HG03066 (cell line): ENCODE results near the gene SLC45A2.

Experiments used
- ATAC-seq: cut with Tn5 transposase; IDR thresholded peaks from one replicate; pipeline ENCODE4 v1.9.1; 2021; ENCODE audit warnings: low read depth; ENCODE audit not compliant: unreplicated experiment

The SLC45A2 gene

GRCh38 chr5:34007621-34008600 lies 23.4 kb upstream of the SLC45A2 start, which contains the start of gene AMACR:
Gene AMACR, minus strand, starts transcription at chr5:34008050. Its CDS starts 31 bp downstream, at chr5:34008019.
- peak; percentile 92 for ATAC-seq

- ATAC-seq, result no peak
Observed at GRCh38 chr5:34007201-34007620, 22.7 kb upstream of the SLC45A2 start.

DNA sequence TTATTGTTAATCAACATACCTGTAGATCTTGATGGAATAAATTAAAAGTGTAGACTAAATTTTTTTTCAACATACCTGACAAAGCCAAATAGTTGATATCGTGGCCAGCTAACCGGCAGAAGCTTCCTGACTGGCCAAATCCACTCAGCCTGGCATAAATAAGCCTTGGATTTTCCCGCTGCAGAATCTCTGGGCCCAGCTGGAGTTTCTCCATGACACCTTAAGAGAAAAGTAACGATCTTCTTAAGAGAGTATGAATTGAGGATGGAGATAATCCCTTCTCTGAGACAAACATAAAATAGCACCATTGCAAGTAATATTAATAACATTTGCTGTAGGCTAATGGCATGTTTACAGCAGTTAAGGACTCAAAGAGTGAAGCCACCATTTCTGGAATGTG lies 21.2 kb upstream of the SLC45A2 start:
- no peak for ATAC-seq

GRCh38 chr5:34005211-34005610 lies 20.7 kb upstream of the SLC45A2 start:
- no peak for ATAC-seq

DNA sequence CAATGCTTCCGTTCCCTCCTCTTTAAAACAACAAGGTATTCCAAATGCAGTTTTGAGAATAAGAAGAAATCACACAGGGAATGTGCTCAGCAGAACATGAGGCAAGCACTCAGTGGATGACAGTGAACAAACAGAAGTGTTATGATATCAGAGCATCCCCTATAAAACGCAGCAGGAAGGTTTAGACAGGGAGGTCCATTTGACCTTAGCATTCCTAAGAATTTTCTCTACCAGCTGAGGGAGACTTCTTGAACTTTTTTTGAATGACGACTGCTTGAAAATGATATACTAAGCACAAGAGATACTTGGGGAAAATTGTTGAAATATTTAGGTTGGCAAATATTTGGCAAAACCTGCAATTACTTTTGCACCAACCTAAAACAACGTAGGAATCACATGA lies 19.4 kb upstream of the SLC45A2 start:
- no peak for ATAC-seq

- no peak for ATAC-seq
Observed at GRCh38 chr5:34002629-34003328, 18.3 kb upstream of the SLC45A2 start.

- no peak for ATAC-seq
Observed at GRCh38 chr5:34001241-34001841, 16.8 kb upstream of the SLC45A2 start.

DNA sequence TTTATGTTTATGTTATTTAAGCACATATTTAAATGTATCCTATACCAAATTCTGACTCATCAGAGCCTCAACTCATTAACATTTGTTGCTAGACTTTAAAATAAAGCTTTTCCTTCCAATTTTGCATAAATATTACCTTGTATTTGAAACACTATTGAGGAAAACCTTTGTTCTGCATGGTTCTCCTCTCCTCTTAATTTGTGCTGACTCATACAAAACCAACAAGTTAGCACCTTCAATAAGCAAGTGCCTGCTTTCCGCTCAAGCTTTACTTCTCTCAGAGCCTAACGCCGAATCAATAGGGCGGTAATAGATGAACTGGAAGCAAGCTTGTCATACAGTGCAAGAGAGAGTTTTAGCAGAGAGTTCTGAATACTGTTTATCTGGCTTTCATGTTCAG lies 15.5 kb upstream of the SLC45A2 start:
- ATAC-seq, result no peak

- peak; percentile 53 for ATAC-seq
Observed at GRCh38 chr5:33997331-33997983, 13.0 kb upstream of the SLC45A2 start.

DNA sequence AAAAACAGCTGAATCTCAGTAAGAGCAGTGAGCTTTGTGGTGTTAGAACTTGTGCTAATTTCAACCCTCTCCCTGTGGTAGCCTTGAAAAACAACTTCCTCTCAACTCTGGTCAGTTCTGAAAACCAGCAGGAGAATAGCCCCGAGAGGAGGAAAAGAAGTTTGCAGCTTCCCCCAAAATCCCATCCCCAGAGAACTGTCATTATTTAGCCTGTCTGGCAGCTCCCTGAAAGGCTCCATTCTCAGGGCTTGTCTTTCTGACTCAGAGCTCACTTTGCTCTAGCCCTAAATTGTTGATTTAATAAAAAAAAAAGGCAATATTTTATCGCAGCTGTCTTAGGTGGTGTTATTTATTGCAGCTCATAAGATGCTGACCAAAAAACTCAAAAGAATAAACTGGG lies 11.4 kb upstream of the SLC45A2 start:
- ATAC-seq, result no peak

DNA sequence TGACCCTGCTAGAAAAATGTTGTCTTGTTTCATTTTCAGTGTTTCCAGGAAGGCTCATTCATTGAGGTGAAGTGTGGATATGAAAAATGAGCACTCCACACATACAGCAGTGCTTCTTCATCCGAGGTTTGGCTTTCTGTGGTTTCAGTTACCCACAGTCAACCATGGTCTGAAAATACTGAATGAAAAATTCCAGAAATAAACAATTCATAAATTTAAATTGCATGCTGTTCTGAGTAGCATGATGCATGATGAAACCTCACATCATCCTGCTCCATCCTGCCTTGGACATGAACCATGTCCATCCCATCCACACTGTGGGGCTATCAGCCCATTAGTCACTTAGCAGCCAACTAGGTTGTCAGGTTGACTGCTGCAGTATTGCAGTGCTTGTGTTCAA lies 10.4 kb upstream of the SLC45A2 start:
- no peak for ATAC-seq

DNA sequence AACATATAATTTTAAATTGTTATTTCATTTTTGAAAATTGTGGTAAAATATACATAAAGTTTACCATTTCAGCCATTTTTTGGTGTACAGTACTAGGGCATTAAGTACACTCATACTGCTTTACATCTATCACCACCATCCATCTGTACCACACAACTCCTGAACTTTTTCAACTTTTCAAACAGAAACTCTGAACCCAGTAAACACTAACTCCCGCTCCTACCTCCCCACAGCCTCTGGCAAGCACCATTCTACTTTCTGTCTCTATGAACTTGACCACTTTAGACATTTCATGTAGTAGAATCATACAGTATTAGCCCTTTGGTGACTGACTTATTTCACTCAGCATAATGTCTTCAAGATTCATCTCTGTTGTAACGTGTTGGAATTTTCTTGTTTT lies 8.4 kb upstream of the SLC45A2 start:
- ATAC-seq, result no peak

DNA sequence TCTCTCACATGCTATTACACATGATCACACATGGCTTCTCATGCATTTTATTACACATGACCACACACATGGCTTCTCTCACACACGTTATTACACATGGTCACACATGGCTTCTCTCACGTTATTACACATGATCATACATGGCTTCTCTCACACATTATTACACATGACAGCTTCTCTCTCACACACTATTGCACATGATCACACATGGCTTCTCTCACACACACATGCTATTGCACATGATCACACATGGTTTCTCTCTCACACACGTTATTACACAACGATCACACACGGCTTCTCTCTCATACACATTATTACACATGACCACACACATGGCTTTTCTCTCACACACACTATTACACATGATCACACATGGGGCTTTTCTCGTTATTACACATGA lies 954 bp upstream of the SLC45A2 start:
- no peak for ATAC-seq

DNA sequence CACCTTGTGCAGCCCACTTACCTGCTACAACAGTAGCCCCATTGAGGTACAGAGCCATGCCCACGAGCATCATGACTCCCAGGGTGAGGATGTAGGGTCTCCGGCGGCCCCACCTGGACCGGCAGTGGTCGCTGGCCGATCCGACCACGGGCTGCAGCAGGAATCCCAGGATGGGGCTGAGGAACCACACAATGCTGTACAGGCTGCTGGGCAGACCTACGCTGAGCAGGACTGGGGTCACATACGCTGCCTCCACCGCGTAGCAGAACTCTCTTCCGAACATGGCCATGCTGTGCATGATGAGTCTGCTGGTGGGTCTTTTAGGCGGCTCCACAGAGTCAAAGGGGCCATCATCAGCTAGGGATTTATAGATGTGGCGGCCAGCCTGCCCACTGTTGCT lies 315 bp downstream of the SLC45A2 start:
- no peak for ATAC-seq

DNA sequence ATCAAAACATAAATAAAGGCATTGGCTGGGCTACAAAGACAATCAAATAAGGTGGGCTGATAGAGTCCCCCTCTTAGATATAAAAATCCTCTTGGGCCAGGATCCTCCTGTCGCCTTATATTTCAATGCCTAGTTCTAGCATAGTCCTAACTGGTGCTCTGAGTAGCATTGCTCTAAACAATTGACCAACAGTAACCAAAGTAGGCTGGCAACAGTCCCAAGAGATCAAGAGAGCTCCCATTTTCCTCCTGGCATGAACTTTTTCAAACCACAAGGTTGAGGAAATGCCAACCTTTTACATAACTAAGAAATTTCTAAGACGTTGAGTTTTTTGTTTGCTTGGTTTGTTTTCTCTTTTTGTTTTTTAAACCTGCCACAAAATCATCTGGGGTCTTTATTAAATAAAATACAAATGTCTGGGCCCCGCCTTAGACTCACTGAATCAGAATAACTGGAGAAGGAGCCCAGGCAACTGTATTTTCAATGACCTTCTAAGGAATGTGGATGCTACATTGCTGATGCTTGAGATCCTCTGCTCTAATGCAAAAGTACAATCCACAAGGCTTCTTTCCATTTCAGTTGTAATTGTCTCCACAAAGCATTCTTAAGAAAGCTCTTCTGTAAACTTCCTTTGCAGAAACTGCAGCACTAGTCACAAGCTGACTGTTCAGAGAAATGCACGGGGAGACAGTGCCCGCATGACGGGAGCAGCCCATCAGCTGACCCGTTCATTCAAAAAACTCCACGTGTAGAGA lies 2.9 kb downstream of the SLC45A2 start:
- no peak for ATAC-seq

DNA sequence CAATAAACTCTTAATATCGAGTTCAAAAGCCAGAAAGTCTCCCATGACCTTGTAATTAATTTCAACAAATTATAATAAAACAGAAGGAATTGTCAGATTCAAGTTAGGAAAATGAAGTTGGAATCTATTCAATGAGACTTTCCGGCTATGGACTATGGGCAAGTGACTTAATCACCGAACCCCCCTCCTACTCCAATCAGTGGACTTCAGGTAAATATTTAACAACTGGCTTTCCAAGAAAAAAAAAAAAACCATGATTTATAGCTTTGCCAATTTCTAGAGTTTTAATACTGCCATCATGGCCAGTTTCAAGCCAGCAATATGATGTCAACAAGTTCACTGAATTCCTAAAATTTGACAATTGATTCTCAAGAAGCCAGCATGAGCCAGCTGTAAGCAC lies 4.5 kb downstream of the SLC45A2 start:
- no peak for ATAC-seq

- ATAC-seq, result no peak
Observed at GRCh38 chr5:33978306-33978705, 6.2 kb downstream of the SLC45A2 start.

DNA sequence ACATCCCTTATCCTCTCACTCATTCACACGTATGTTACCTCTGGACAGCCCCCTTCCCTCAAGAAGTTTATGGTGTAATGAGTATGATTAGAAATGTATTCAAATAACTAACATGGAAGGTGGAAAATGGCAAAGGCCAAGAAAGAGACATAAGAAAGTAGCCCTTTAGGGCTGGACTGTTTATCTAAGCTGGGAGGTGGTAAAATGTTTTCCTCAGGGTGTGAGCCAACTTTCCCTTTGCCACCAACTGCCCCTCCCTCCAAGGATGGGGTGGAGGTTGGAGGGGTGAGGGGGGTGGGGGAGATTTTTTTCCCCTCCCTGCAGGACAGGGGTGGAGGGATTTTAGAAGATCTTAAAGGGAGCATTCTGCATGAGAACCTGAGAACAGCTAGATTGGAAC lies 8.2 kb downstream of the SLC45A2 start:
- no peak for ATAC-seq

DNA sequence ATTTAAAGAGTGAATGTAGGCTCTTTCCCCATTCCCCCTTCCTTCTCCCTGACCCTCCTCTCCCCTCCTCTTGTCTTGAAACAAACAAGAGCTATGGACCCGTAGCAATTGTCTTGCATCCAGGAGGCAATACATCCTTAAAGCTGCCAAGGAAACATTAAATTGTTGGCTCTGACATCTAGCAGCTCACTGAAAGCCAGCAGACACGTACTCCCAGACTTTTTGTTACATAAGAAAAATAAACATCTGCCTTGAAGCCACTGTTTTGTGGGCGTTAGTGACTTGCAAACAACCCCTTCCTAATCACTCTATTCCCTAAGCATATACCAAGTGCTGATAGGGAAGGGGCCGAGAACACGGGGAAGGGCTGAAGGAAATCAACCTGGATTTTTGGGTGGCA lies 8.6 kb downstream of the SLC45A2 start:
- no peak for ATAC-seq

DNA sequence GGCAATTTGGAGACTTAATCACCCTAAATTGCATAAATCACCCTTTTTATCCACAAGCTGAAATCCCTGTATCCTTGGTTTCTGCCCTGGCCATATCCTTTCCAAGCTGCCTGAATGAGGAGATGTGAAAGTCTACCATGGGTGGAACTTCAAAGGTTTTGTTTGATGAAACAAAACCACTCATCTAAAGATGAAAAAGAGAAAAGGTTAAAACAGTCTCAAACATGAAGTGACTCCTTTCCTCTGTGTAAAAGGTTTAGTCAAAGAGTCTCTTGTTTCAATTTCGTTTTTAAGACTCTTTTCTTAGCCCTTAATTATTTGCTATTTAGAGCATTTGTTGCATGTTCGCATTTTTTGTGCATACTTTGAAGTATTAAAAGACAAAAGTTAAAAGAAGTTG lies 11.2 kb downstream of the SLC45A2 start:
- ATAC-seq, result no peak
